COLO829 (cell line): ENCODE measurements around the gene DISP2.

ENCODE experiments used
- DNase-seq: peaks from one replicate; pipeline ENCODE4 v3.0.0; 2012; ENCODE audit warnings: low spot score

Gene DISP2

GRCh38 chr15:40357723-40358470, at the start of gene DISP2:
Gene DISP2, plus strand, starts transcription at chr15:40358219. Its CDS starts 103 bp downstream, at chr15:40358322.
- peak; percentile 80 for DNase-seq

GRCh38 chr15:40309344-40309862, 48.6 kb upstream of the DISP2 start:
- DNase-seq, result no peak

- no peak for DNase-seq
Measured at GRCh38 chr15:40310001-40310959, 47.7 kb upstream of the DISP2 start.

GRCh38 chr15:40310993-40311392, 47.0 kb upstream of the DISP2 start:
- no peak for DNase-seq

- no peak for DNase-seq
Measured at GRCh38 chr15:40312370-40313158, 45.5 kb upstream of the DISP2 start.

- DNase-seq, result no peak
Measured at GRCh38 chr15:40313531-40314398, 44.3 kb upstream of the DISP2 start.

- no peak for DNase-seq
Measured at GRCh38 chr15:40314723-40315276, 43.2 kb upstream of the DISP2 start.

- no peak for DNase-seq
Measured at GRCh38 chr15:40316931-40317330, 41.1 kb upstream of the DISP2 start.

GRCh38 chr15:40317580-40317979, 40.4 kb upstream of the DISP2 start:
- no peak for DNase-seq

GRCh38 chr15:40320409-40320808, 37.6 kb upstream of the DISP2 start:
- no peak for DNase-seq

- peak; percentile 57 for DNase-seq
Measured at GRCh38 chr15:40320931-40321371, 37.1 kb upstream of the DISP2 start.

- no peak for DNase-seq
Measured at GRCh38 chr15:40322531-40323238, 35.3 kb upstream of the DISP2 start.

- peak; percentile 62 for DNase-seq
Measured at GRCh38 chr15:40323239-40323952, 34.6 kb upstream of the DISP2 start, which contains the start of gene INAFM2. Gene INAFM2, plus strand, starts transcription at chr15:40323692. Its CDS starts 364 bp downstream, at chr15:40324056.

- no peak for DNase-seq
Measured at GRCh38 chr15:40323953-40324937, 33.8 kb upstream of the DISP2 start.

- no peak for DNase-seq
Measured at GRCh38 chr15:40325188-40325587, 32.8 kb upstream of the DISP2 start.

GRCh38 chr15:40325700-40326099, 32.3 kb upstream of the DISP2 start:
- DNase-seq, result no peak

GRCh38 chr15:40327457-40327856, 30.6 kb upstream of the DISP2 start:
- DNase-seq, result no peak

GRCh38 chr15:40328176-40328575, 29.8 kb upstream of the DISP2 start:
- no peak for DNase-seq
